Measurements from ENCODE around the gene LIPT1.
A peak's percentile ranks its signal among the peaks of the same experiment; 100 is the strongest.
"Not testable (repeated sequence)": the region's sequence is repeated elsewhere in the genome, so short reads cannot be mapped to it uniquely, and the experiment has no call there.

Gene LIPT1

GRCh38 chr2:99154643-99155536, at the start of gene LIPT1, which contains the start of gene TSGA10:
LIPT1 (plus strand) TSS chr2:99154967; CDS start chr2:99161958, 6,991 bp downstream.
TSGA10 (minus strand) TSS chr2:99154942; CDS start chr2:99109439, 45,503 bp downstream.
- peak; percentile 88 for DNase-seq

- DNase-seq: no peak
These were observed 47.9 kb upstream of the LIPT1 start for GRCh38 chr2:99106913-99107312.

GRCh38 chr2:99111236-99111635, 43.5 kb upstream of the LIPT1 start:
- DNase-seq: no peak

GRCh38 chr2:99111945-99112344, 42.8 kb upstream of the LIPT1 start:
- DNase-seq: no peak

DNA sequence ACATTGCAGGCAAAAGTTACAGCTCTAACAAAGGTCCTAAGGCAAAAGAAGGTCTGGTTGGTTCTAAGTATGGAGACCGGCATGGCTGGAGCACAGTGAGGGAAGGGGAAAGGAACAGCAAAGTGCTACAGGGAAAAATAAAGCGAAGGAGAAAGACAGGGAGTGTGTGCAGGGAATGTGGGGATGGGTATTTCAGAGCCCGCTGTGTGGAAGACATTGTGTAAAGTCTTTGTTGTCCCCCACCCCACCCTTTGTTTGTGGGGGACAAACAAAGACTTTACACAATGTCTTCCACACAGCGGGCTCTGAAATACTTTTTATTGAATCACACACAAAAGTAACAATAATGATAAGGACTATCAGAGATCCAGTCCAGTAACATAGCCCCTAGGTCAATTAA, 42.1 kb upstream of the LIPT1 start:
- no peak for DNase-seq

- DNase-seq: no peak
These were observed 26.8 kb upstream of the LIPT1 start for GRCh38 chr2:99127981-99128380.

DNA sequence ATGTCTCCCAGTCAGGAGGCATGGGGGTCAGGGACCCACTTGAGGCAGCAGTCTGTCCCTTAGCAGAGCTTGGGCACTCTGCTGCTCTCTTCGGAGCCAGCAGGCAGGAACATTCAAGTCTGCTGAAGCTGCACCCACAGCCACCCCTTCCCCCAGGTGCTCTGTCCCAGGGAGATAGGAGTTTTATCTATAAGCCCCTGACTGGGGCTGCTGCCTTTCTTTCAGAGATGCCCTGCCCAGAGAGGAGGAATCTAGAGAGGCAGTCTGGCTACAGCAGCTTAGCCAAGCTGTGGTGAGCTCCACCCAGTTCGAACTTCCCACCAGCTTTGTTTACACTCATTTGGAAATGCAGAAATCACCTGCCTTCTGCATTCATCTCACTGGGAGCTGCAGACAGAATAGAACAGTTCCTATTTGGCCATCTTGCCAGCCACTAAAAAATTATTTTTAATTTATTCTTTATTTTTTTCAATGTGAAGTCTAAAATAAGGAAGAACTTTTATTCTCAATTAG, 19.7 kb upstream of the LIPT1 start:
- not testable (repeated sequence) for DNase-seq

GRCh38 chr2:99139003-99139402, 15.8 kb upstream of the LIPT1 start:
- DNase-seq: no peak

GRCh38 chr2:99140056-99140859, 14.5 kb upstream of the LIPT1 start:
- DNase-seq: no peak

GRCh38 chr2:99140860-99141109, 14.0 kb upstream of the LIPT1 start:
- no peak for DNase-seq

DNA sequence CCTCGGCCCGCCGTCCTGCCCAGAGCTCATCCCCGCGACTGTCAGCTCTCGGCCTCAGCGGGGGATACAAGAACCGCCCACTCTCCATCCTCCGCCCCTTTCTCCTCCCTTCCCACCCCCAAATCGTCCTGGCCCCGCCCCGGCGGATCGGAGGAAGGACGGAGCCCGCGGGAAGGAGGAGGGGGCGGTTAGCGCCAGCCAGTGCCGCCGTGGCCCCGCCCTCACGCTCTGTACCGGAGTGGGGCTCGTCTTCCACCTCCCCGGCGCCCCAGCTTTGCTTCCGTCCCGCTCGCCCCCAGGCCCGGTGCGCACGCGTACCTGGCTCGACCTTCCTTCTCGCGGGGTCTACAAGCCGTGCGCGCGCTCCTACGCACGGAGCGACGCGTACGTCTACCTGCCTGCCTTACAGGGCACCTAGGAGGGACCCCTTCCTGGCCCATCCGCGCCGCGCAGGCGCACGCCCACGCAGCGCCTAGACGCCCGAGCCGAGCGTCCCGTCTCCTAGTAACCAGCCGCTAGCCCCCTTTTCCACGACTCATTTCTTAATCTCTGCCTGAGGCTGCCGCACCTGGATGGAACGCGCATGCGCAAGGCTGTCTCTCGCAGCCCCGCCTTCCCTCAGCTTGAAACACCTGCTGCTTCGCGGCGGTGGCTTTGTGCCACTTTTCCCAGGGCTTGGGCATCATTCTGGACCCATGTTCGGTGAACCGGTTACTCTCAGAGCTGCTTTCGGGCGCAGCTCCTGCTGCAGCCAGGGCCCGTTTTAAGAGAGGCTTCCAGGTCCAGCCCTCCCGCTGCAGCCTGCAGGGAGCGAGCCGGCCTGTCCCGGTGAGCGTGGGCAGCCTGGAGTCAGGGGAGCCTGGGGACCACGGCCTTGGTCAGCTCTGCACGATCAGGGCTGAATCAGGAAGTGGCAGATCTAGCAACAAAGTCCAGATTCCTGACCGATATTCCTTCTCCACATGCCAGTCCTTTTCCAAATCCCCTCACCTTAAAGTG, 13.4 kb upstream of the LIPT1 start, which contains the start of gene C2orf15:
C2orf15 (plus strand) TSS at position 598 of the 999 bp plus-strand sequence. CDS start 8,852 bp downstream, outside the sequence.
- peak; percentile 97 for DNase-seq

DNA sequence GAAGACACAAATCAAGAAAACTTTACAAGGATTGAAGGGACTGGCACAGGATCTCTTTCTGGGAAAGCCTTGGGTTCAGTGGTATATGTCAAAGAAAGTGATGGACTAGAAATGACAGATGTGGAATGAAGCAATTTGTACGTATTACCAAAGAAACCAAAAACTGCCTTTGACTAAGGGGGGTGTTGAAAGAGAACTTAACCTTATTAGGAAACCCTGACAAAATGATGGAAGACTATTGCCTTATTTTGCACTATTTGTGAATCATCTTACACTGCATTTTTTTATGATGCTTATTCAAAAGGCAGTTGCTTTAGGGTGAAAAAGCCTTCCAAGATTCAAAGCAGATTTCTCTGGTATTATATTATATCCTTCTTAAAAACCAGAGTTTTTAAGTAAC, 4.1 kb upstream of the LIPT1 start:
- no peak for DNase-seq

- no peak for DNase-seq
These were observed 2.4 kb upstream of the LIPT1 start for GRCh38 chr2:99152199-99152895.

GRCh38 chr2:99153921-99154604, 704 bp upstream of the LIPT1 start:
- no peak for DNase-seq

GRCh38 chr2:99156891-99157290, 2.1 kb downstream of the LIPT1 start:
- DNase-seq: no peak

DNA sequence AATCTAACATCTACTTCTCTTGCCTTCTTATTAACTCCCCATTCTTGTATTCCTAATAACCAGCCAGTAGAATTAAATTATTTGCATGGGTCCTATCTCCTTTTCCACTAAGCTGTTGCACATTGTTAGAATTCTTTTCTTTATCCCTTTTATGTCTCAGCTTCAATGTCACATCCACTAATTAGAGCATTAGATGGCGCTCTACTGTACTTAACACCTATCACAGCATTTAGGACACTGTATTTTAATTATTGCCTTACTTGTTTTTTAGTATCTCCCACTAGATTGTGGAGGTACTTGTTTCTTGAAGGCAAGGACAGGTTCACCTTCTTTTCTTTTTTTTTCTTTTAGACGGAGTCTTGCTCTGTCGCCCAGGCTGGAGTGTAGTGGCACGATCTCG, 3.8 kb downstream of the LIPT1 start:
- DNase-seq: no peak

GRCh38 chr2:99159594-99159993, 4.8 kb downstream of the LIPT1 start:
- DNase-seq: no peak

DNA sequence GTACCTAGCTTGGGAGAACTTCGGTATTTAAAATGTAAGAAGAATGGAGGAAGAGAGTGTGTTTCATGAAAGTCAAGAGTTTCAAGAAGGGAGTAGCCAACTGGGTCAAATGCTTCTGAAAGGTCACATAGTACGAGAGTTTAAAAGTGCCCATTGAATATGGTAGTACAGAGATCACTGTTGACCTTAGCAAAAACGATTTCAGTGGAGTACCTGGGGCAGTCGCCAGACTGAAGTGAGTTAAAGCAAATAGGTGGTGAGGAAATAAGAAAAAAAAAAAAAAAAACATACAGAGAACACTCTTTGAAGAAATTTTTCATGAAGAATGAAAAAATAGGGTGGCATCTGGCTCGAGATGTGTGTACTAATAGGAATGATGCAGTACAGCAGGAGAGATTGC, 11.5 kb downstream of the LIPT1 start:
- no peak for DNase-seq

DNA sequence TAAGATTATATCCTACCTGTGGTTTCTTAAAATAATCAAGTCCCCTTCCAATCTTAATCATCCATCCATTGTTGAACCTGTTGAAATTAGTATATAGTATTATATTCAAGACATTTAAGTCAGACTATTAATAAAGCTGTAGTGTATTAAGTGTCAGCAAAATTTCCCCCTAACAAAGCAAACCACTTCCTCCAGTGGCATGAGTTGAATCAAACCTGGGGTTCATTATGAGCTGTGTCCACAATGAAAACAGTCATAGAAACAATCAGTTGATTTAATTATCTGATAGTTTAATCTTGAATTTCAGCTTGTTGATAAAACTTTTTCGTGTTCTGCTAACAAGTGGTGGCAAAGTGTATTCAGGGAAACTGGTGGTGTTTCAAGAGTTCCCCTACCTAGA, 14.8 kb downstream of the LIPT1 start:
- DNase-seq: no peak

GRCh38 chr2:99171377-99172140, 16.8 kb downstream of the LIPT1 start:
- no peak for DNase-seq
